HEK293 (cell line): ENCODE results near the gene TTC6.

Experiments
- CTCF ChIA-PET: fragments of 350-600 bp; formaldehyde crosslinking; extraction: SDS; loops from one replicate; lab custom pipeline; 2021; ENCODE audit warnings: antibody characterized with exemption; lab: Yijun Ruan, JAX
- POLR2A ChIA-PET: fragments of 300-600 bp; formaldehyde crosslinking; extraction: SDS; loops from one replicate; lab custom pipeline; 2020; ENCODE audit warnings: antibody characterized with exemption, inconsistent platforms; lab: Yijun Ruan, JAX
- H3K27ac ChIP-seq: fragments of 200-500 bp; sonication (Bioruptor generic); 2 replicates; pipeline ENCODE4 v1.5.1; 2014; ENCODE audit warnings: low read depth, low read length, control low read depth, inconsistent platforms; ENCODE audit errors: extremely low read depth
- H3K36me3 ChIP-seq, 2 experiments: fragments of 200-500 bp in 1 of 2; sonication (Bioruptor generic) in 1 of 2; 1 replicate in 1 of 2; 2 replicates in 1 of 2; pipeline ENCODE4 v1.5.1; 2014 to 2017; ENCODE audit warnings: inconsistent platforms in 2 of 2, low read length in 2 of 2; ENCODE audit not compliant: control insufficient read depth in 2 of 2, insufficient read depth in 1 of 2
- H3K4me1 ChIP-seq: fragments of 200-500 bp; sonication (Bioruptor generic); 2 replicates; pipeline ENCODE4 v1.5.1; 2014; ENCODE audit warnings: mild to moderate bottlenecking, low read length, inconsistent platforms; ENCODE audit not compliant: control insufficient read depth, insufficient read depth
- H3K4me3 ChIP-seq: 2 replicates; pipeline ENCODE4 v1.5.1; 2011; ENCODE audit warnings: low read depth, mild to moderate bottlenecking, control low read depth, low read length, moderate library complexity
- H3K9me3 ChIP-seq: fragments of 200-500 bp; sonication (Bioruptor generic); 2 replicates; pipeline ENCODE4 v1.5.1; 2014; ENCODE audit warnings: low read depth, low read length, inconsistent platforms; ENCODE audit not compliant: control insufficient read depth, insufficient read depth
- AEBP2 ChIP-seq: fragments of 450-650 bp; formaldehyde crosslinking; IDR thresholded peaks from 2 replicates; pipeline ENCODE4 v1.5.1; 2016; ENCODE audit warnings: missing biosample characterization, missing genetic modification characterization, borderline replicate concordance
- BCL6B ChIP-seq: fragments of 450-650 bp; formaldehyde crosslinking; IDR thresholded peaks from 2 replicates; pipeline ENCODE4 v1.5.1; 2017; ENCODE audit warnings: missing biosample characterization, missing genetic modification characterization
- GLIS2 ChIP-seq: fragments of 450-650 bp; formaldehyde crosslinking; IDR thresholded peaks from 2 replicates; pipeline ENCODE4 v1.5.1; 2016; ENCODE audit warnings: missing biosample characterization, missing genetic modification characterization
- HOXD13 ChIP-seq: sonication (generic); formaldehyde crosslinking; IDR thresholded peaks from 2 replicates; pipeline ENCODE4 v1.8.0; 2022; ENCODE audit warnings: missing genetic modification reagents, borderline replicate concordance
- INSM2 ChIP-seq: fragments of 450-650 bp; formaldehyde crosslinking; IDR thresholded peaks from 2 replicates; pipeline ENCODE4 v1.5.1; 2016; ENCODE audit warnings: missing biosample characterization, missing genetic modification characterization
- KLF16 ChIP-seq: fragments of 450-650 bp; formaldehyde crosslinking; IDR thresholded peaks from 2 replicates; pipeline ENCODE4 v1.5.1; 2017; ENCODE audit warnings: missing biosample characterization, missing genetic modification characterization
- MYNN ChIP-seq: fragments of 450-650 bp; formaldehyde crosslinking; IDR thresholded peaks from 2 replicates; pipeline ENCODE4 v1.5.1; 2016; ENCODE audit warnings: missing biosample characterization, missing genetic modification characterization, borderline replicate concordance
- OVOL3 ChIP-seq: fragments of 450-650 bp; formaldehyde crosslinking; IDR thresholded peaks from 2 replicates; pipeline ENCODE4 v1.5.1; 2016; ENCODE audit warnings: missing biosample characterization, missing genetic modification characterization
- SETDB1 ChIP-seq: IDR thresholded peaks from one replicate; pipeline ENCODE4 v1.6.1; 2017; ENCODE audit warnings: mild to moderate bottlenecking, low read length, moderate library complexity, mixed read lengths; ENCODE audit not compliant: insufficient read length
- TRIM28 ChIP-seq: IDR thresholded peaks from 2 replicates; pipeline ENCODE4 v1.6.1; 2011; ENCODE audit warnings: low read length, control low read depth, borderline replicate concordance
- ZFP69B ChIP-seq: fragments of 450-650 bp; formaldehyde crosslinking; IDR thresholded peaks from 2 replicates; pipeline ENCODE4 v1.5.1; 2016; ENCODE audit warnings: missing biosample characterization, missing genetic modification characterization
- ZNF221 ChIP-seq: fragments of 450-650 bp; formaldehyde crosslinking; IDR thresholded peaks from 2 replicates; pipeline ENCODE4 v1.5.1; 2017; ENCODE audit warnings: missing biosample characterization, missing genetic modification characterization, borderline replicate concordance
- ZNF239 ChIP-seq: fragments of 450-650 bp; formaldehyde crosslinking; IDR thresholded peaks from 2 replicates; pipeline ENCODE4 v1.5.1; 2016; ENCODE audit warnings: missing biosample characterization, missing genetic modification characterization
- ZNF335 ChIP-seq: fragments of 450-650 bp; formaldehyde crosslinking; conservative IDR thresholded peaks from 2 replicates; pipeline ENCODE4 v1.5.1; 2016; ENCODE audit warnings: missing biosample characterization, missing genetic modification characterization
- ZNF366 ChIP-seq: fragments of 450-650 bp; formaldehyde crosslinking; conservative IDR thresholded peaks from 2 replicates; pipeline ENCODE4 v1.5.1; 2016; ENCODE audit warnings: missing biosample characterization, missing genetic modification characterization
- ZNF404 ChIP-seq: fragments of 450-650 bp; formaldehyde crosslinking; IDR thresholded peaks from 2 replicates; pipeline ENCODE4 v1.5.1; 2017; ENCODE audit warnings: missing biosample characterization, missing genetic modification characterization
- ZNF423 ChIP-seq: fragments of 450-650 bp; formaldehyde crosslinking; IDR thresholded peaks from 2 replicates; pipeline ENCODE4 v1.5.1; 2016; ENCODE audit warnings: missing biosample characterization, missing genetic modification characterization
- ZNF521 ChIP-seq: fragments of 450-650 bp; formaldehyde crosslinking; IDR thresholded peaks from 2 replicates; pipeline ENCODE4 v1.5.1; 2017; ENCODE audit warnings: missing biosample characterization, mild to moderate bottlenecking, missing genetic modification characterization
- ZNF544 ChIP-seq: fragments of 450-650 bp; formaldehyde crosslinking; IDR thresholded peaks from 2 replicates; pipeline ENCODE4 v1.5.0; 2017; ENCODE audit warnings: missing biosample characterization, missing genetic modification characterization
- ZNF580 ChIP-seq: fragments of 450-650 bp; formaldehyde crosslinking; IDR thresholded peaks from 2 replicates; pipeline ENCODE4 v1.5.1; 2016; ENCODE audit warnings: missing biosample characterization, missing genetic modification characterization
- ZNF645 ChIP-seq: fragments of 450-650 bp; formaldehyde crosslinking; IDR thresholded peaks from 2 replicates; pipeline ENCODE4; 2016; ENCODE audit warnings: missing biosample characterization, missing genetic modification characterization
- ZNF701 ChIP-seq: fragments of 450-650 bp; formaldehyde crosslinking; IDR thresholded peaks from 2 replicates; pipeline ENCODE4 v1.5.1; 2016; ENCODE audit warnings: missing biosample characterization, missing genetic modification characterization
- ZNF785 ChIP-seq: fragments of 450-650 bp; formaldehyde crosslinking; IDR thresholded peaks from 2 replicates; pipeline ENCODE4 v1.5.1; 2016; ENCODE audit warnings: missing biosample characterization, missing genetic modification characterization
- ZXDB ChIP-seq: fragments of 450-650 bp; formaldehyde crosslinking; IDR thresholded peaks from 2 replicates; pipeline ENCODE4 v1.5.1; 2016; ENCODE audit warnings: missing biosample characterization, missing genetic modification characterization

TTC6 gene

GRCh38 chr14:37602605-37603453 is 7.4 kb downstream of the TTC6 start:
- POLR2A ChIA-PET, result no interaction called here
- CTCF ChIA-PET, result no interaction called here
- no peaks in the 10 kb centered on the region for H3K36me3 ChIP-seq
- TF ChIP-seq ZNF423 (tag by site-specific recombination), result no peak
- TF ChIP-seq ZNF544 (tag by site-specific recombination), result no peak
- TF ChIP-seq ZNF580 (tag by site-specific recombination), result no peak
- TF ChIP-seq KLF16 (tag by site-specific recombination), result no peak
- no peak for TF ChIP-seq ZNF366 (tag by site-specific recombination)
- no peak for TF ChIP-seq ZNF404 (tag by site-specific recombination)
- no peak for TF ChIP-seq ZNF785 (tag by site-specific recombination)
- no peak for TF ChIP-seq ZNF521
- TF ChIP-seq, all 188 proteins: peak for 0
- Histone ChIP-seq H3K4me1 (no peaks in the 10 kb centered on the region), H3K9me3 (no peaks in the 10 kb centered on the region), H3K4me3 (no peak overlapping the region), H3K27ac (no peak overlapping the region)

GRCh38 chr14:37603688-37604251 is 8.3 kb downstream of the TTC6 start:
- no peaks in the 10 kb centered on the region for H3K36me3 ChIP-seq
- H3K4me3 ChIP-seq, result no peak overlapping the region
- no peaks in the 10 kb centered on the region for H3K4me1 ChIP-seq
- POLR2A ChIA-PET, result no interaction called here
- H3K9me3 ChIP-seq, result no peaks in the 10 kb centered on the region
- CTCF ChIA-PET, result no interaction called here
- no peak overlapping the region for H3K27ac ChIP-seq
- no peak for TF ChIP-seq HOXD13 (CRISPR knock-in tag)
- no peak for TF ChIP-seq TRIM28
- TF ChIP-seq OVOL3 (tag by site-specific recombination), result no peak
- TF ChIP-seq ZNF239, result no peak
- no peak for TF ChIP-seq INSM2 (tag by site-specific recombination)
- no peak for TF ChIP-seq ZFP69B (tag by site-specific recombination)
- TF ChIP-seq ZNF701, result no peak
- TF ChIP-seq ZNF645 (tag by site-specific recombination), result no peak
- TF ChIP-seq MYNN (tag by site-specific recombination), result no peak
- no peak for TF ChIP-seq SETDB1
- no peak for TF ChIP-seq ZNF221 (tag by site-specific recombination)
- TF ChIP-seq GLIS2 (tag by site-specific recombination), result no peak
- no peak for TF ChIP-seq ZNF335 (tag by site-specific recombination)
- TF ChIP-seq BCL6B (tag by site-specific recombination), result no peak
- TF ChIP-seq ZXDB (tag by site-specific recombination), result no peak
- no peak for TF ChIP-seq AEBP2 (tag by site-specific recombination)
- TF ChIP-seq, all 188 proteins: peak for 0
